Muscle of arm (tissue), 12 donors: Measurements from ENCODE around the gene CDH4. TPM values are rescaled to one million over a fixed set of nuclear protein-coding genes. Genes with fewer than 3 reads are reported as not detected.
"Not testable (repeated sequence)": the region's sequence is repeated elsewhere in the genome, so short reads cannot be mapped to it uniquely, and the experiment has no call there.

ENCODE experiments used
- DNase-seq: peaks from one replicate; pipeline ENCODE4 v3.0.0-alpha.2; 2013
- polyA plus RNA-seq, 12 donors: library from polyadenylated mRNA; unstranded; fragments of 120-200 nt; gene quantifications; one replicate each; pipeline ENCODE4 v1.2.1, GENCODE V29; 2013; ENCODE audit not compliant: insufficient read length in 12 of 12

Gene CDH4
- polyA plus RNA-seq, 12 donors: 0.79 to 1.4 (median 1.0) TPM; not detected in 2

DNA sequence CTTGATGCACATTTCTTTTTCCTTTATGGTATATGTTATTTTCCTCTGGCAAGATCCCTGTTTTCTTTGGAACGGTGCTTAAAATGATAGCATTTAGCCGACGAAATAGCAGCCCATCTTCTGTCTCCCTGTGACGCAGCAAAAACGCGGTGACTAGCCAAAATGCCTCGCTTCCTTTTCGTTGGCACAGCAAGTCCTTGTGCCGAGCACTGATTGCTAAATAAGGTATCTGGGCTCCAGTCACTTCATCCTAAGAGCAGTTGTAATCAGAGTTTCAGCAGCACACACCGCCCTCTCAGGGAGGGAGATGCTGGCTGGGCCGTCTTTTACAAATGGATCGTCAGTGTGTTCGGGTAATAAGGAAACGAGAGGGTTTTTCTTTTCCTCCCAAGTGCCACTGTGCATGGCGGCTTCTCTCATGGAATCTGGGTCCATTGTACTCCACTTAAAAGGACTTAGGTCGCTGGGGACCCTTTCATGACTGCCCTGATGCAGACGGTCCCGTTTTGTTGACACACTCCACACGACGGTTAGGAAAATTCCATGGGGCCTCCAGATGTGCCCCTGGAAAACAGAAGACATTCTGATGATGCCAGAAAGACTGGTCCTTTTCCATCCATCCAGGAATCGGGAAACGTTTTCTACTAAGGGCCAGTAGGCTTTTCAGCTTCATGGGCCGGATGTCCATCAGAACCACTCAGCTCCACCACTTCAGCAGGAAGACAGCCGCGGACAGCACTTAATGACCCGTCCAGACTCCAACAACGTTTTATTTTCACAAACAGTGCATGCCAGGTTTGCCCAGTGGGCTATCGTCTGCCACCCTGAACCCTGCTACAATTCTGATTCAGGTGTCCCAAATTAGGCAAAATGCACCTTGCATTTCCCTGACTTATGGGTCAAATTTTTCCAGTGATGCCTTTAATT, 185.5 kb downstream of the CDH4 start:
- no peak for DNase-seq

GRCh38 chr20:61438285-61438684, 186.2 kb downstream of the CDH4 start:
- DNase-seq: no peak

DNA sequence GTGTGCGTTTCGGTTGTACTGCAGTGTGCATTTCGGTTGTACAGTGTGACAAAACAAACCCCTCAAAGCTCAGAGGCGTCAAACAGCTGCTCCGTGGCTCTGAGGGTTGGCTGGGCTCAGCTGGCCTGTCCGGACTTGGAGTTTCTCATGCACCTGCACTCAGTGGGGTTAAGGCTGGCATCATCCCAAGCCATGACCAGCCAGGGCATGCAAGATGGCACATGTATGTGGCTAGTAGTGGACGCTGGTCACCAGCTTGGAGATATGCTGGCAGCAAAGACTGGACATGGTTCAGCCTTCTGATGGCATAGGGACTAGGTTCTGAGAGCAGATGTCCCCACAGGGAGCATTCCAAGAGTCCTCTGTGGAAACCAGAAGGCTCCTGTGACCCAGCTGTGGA, 187.2 kb downstream of the CDH4 start:
- no peak for DNase-seq

- no peak for DNase-seq
Measured at GRCh38 chr20:61440548-61441055, 188.5 kb downstream of the CDH4 start.

- no peak for DNase-seq
Measured at GRCh38 chr20:61441537-61441936, 189.5 kb downstream of the CDH4 start.

- DNase-seq: no peak
Measured at GRCh38 chr20:61442075-61442670, 190.1 kb downstream of the CDH4 start.

GRCh38 chr20:61442718-61443117, 190.7 kb downstream of the CDH4 start:
- DNase-seq: no peak

GRCh38 chr20:61443443-61444126, 191.5 kb downstream of the CDH4 start:
- DNase-seq: no peak

DNA sequence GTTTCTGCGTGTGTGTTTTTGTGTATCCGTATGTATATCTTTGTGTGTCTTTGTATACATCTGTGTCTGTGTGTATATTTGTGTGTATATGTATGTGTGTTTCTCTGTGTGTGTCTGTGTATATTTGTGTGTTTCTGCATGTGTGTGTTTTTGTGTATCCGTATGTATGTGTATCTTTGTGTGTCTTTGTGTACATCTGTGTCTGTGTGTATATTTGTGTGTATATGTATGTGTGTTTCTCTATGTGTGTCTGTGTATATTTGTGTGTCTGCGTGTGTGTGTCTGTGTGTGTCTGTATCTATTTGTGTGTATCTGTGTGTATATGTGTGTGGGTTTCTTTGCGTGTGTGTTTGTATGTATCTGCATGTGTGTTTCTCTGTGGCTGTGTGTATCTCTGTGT, 192.6 kb downstream of the CDH4 start:
- DNase-seq: no peak

- no peak for DNase-seq
Measured at GRCh38 chr20:61445138-61445537, 193.1 kb downstream of the CDH4 start.

GRCh38 chr20:61445741-61446140, 193.7 kb downstream of the CDH4 start:
- no peak for DNase-seq

DNA sequence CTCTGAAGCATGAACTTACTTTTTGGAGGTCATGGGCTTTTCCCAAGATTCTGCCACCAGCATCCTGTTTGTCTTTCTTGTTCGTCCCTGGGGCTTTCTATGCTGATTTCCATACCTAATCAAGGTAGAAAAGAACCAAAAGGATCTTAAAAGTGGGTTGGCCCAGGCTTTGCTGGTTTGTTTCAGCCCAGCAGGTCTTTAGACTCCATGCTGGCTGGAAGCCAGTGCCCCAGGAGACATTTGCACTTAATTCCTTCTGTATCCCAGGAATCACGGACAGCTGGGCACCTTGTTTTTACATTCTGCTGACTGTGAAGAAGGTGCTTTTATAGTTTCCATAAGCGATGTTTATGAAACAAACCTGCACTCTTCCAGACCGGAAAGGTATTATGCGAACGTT, 195.9 kb downstream of the CDH4 start:
- DNase-seq: no peak

DNA sequence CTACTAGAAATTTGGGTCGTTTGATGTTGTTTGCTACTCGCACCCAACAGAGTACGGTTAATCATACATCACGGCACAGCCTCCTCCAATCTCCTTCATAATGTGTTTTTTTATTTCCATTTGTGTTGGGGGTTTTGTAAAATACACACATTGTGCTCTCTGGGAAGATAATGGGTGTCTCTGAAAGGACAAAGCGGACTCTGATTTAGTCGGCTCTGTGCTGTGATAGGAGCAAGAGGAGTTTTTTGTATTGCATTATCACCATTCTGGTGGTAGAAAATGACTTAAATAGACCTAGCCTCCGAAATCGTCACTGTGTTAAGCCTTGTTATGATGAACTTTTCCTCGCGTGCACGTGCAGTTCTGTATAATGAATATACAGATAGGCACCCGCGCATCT, 196.3 kb downstream of the CDH4 start:
- DNase-seq: no peak

- no peak for DNase-seq
Measured at GRCh38 chr20:61449057-61449609, 197.1 kb downstream of the CDH4 start.

- no peak for DNase-seq
Measured at GRCh38 chr20:61449916-61450315, 197.9 kb downstream of the CDH4 start.

- DNase-seq: no peak
Measured at GRCh38 chr20:61450549-61450948, 198.5 kb downstream of the CDH4 start.

- DNase-seq: no peak
Measured at GRCh38 chr20:61451009-61451408, 198.9 kb downstream of the CDH4 start.

GRCh38 chr20:61451953-61452352, 199.9 kb downstream of the CDH4 start:
- no peak for DNase-seq

DNA sequence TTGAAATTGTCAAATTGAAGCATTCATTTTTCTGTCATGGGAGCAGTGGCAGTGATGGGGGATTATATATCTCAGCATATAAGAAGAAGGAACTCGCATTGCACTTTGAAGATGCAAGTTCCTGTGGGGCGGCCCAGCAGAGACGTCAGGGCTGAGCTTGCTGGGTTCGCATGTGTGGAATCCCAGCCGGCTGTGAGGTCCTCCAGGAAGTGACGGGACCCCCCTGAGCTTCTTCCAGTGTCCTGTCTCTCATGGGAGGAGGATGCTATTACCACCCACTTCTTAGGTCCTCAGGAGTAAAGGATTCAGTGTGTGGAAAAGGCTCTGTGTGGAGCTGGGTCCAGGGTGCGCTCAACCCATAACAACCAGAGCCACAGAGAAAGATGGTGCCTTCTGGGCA, 201.2 kb downstream of the CDH4 start:
- no peak for DNase-seq

- DNase-seq: not testable (repeated sequence)
Measured at GRCh38 chr20:61453623-61454022, 201.6 kb downstream of the CDH4 start.

DNA sequence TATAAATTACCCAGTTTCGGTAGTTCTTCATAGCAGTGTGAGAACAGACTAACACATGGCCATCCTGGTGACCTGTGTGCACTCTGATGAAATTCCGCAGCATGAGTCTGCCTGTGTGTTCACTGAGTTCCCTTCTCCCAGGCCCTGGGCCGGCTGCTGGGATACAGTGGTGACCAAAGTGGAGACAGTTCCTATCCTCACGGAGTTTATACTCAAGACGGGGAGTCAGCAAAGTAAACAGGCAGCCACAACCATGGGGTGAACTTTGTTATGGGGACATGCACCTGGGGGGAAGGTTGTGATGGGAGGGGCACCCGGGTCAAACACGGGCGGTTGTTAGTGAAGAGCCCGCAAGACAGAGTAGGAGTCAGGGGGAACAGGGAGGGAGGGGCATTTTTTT, 202.0 kb downstream of the CDH4 start:
- no peak for DNase-seq

- DNase-seq: no peak
Measured at GRCh38 chr20:61455508-61456215, 203.6 kb downstream of the CDH4 start.
